GM23338 (cell line): ENCODE measurements around the gene SUSD4. TPM values are rescaled to one million over a fixed set of nuclear protein-coding genes. Genes with fewer than 3 reads are reported as not detected.

Source experiments
- ATAC-seq: fragments of 200-7000 bp; cut with Tn5 transposase; 3 replicates; pipeline ENCODE4 v1.9.1; 2020
- DNase-seq: peaks from one replicate; pipeline ENCODE4 v3.0.0-alpha.2; 2015; ENCODE audit warnings: low spot score
- H2AFZ ChIP-seq: fragments of 200-600 bp; sonication (generic); 2 replicates; pipeline ENCODE4 v1.8.0; 2016; ENCODE audit warnings: antibody characterized with exemption, mild to moderate bottlenecking, moderate library complexity
- H3F3A ChIP-seq: fragments of 200-600 bp; sonication (generic); replicated peaks from 2 replicates; pipeline ENCODE4 v1.8.0; 2017; ENCODE audit warnings: antibody characterized with exemption, mixed run types, low read depth
- H3K27ac ChIP-seq: fragments of 200-600 bp; sonication (generic); 2 replicates; pipeline ENCODE4 v1.6.1; 2016; ENCODE audit warnings: low read depth
- H3K27me3 ChIP-seq: fragments of 200-600 bp; sonication (generic); 2 replicates; pipeline ENCODE4 v1.8.0; 2016; ENCODE audit warnings: mild to moderate bottlenecking, mixed run types, moderate library complexity; ENCODE audit not compliant: insufficient read depth
- H3K36me3 ChIP-seq: fragments of 200-600 bp; sonication (generic); 2 replicates; pipeline ENCODE4 v1.8.0; 2016; ENCODE audit warnings: mild to moderate bottlenecking; ENCODE audit not compliant: insufficient read depth
- H3K4me1 ChIP-seq: fragments of 200-600 bp; sonication (generic); 2 replicates; pipeline ENCODE4 v1.8.0; 2016; ENCODE audit warnings: mild to moderate bottlenecking, moderate library complexity; ENCODE audit not compliant: insufficient read depth
- H3K4me2 ChIP-seq: fragments of 200-600 bp; sonication (generic); 2 replicates; pipeline ENCODE4 v1.7.1; 2017; ENCODE audit warnings: mixed run types
- H3K4me3 ChIP-seq: fragments of 200-600 bp; sonication (generic); 2 replicates; pipeline ENCODE4 v1.6.1; 2016; ENCODE audit warnings: mixed run types
- H3K79me2 ChIP-seq: fragments of 200-600 bp; sonication (generic); replicated peaks from 2 replicates; pipeline ENCODE4 v1.8.0; 2017; ENCODE audit warnings: mild to moderate bottlenecking; ENCODE audit not compliant: insufficient read depth
- H3K9me2 ChIP-seq: fragments of 200-600 bp; sonication (generic); 2 replicates; pipeline ENCODE4 v1.8.0; 2017; ENCODE audit not compliant: insufficient read depth
- H4K20me1 ChIP-seq: fragments of 200-600 bp; sonication (generic); replicated peaks from 2 replicates; pipeline ENCODE4 v1.8.0; 2017; ENCODE audit warnings: mild to moderate bottlenecking; ENCODE audit not compliant: insufficient read depth
- H3K27ac Mint-ChIP-seq: 2 replicates; pipeline ENCODE4 v1.8.0; 2020; ENCODE audit warnings: inconsistent platforms, mild to moderate bottlenecking, moderate library complexity, mixed read lengths
- H3K27me3 Mint-ChIP-seq: 3 replicates; pipeline ENCODE4 v1.8.0; 2022; ENCODE audit warnings: low read depth, mild to moderate bottlenecking, moderate library complexity, mixed read lengths, inconsistent platforms; ENCODE audit not compliant: insufficient read depth, poor library complexity
- H3K36me3 Mint-ChIP-seq: 3 replicates; pipeline ENCODE4 v1.8.0; 2021; ENCODE audit warnings: low read depth, mild to moderate bottlenecking, inconsistent platforms, moderate library complexity, mixed read lengths
- H3K4me1 Mint-ChIP-seq: 3 replicates; pipeline ENCODE4 v1.8.0; 2020; ENCODE audit warnings: mild to moderate bottlenecking, inconsistent platforms, mixed read lengths
- H3K4me3 Mint-ChIP-seq: 3 replicates; pipeline ENCODE4 v1.8.0; 2021; ENCODE audit warnings: moderate library complexity, mild to moderate bottlenecking, inconsistent platforms, mixed read lengths
- H3K9me3 Mint-ChIP-seq: 3 replicates; pipeline ENCODE4 v1.8.0; 2020; ENCODE audit warnings: moderate library complexity, mild to moderate bottlenecking, inconsistent platforms, mixed read lengths
- CREB1 ChIP-seq: fragments of 250-450 bp; sonication (Bioruptor Pico); IDR thresholded peaks from 2 replicates; pipeline ENCODE4 v1.5.0; 2020; ENCODE audit warnings: low read depth, mild to moderate bottlenecking, moderate library complexity
- EZH2 ChIP-seq: fragments of 200-600 bp; sonication (generic); IDR thresholded peaks from one replicate; pipeline ENCODE4 v1.8.0; 2017; ENCODE audit warnings: antibody characterized with exemption, mild to moderate bottlenecking, low read depth; ENCODE audit not compliant: unreplicated experiment
- POLR2AphosphoS5 ChIP-seq: IDR thresholded peaks from 2 replicates; pipeline ENCODE4 v1.6.1; 2016; ENCODE audit warnings: antibody characterized with exemption, low read depth
- ZNF331 ChIP-seq: fragments of 250-450 bp; sonication (Bioruptor Pico); IDR thresholded peaks from 2 replicates; pipeline ENCODE4 v1.5.0; 2020; ENCODE audit warnings: low read depth, mild to moderate bottlenecking, moderate library complexity
- polyA plus RNA-seq: library from polyadenylated mRNA; unstranded; fragments of >200 nt; fragmentation: Nextera tagmentation; extraction: Ambion mirVana; gene quantifications from 2 replicates; pipeline ENCODE4 v1.2.1, GENCODE V29; 2016
- total RNA-seq: library from RNA; depleted of rRNA; stranded (reverse); fragments of >200 nt; shearing (Covaris generic); gene quantifications from 2 replicates; pipeline ENCODE4 v1.2.3, GENCODE V29; 2014
- TF ChIP-seq, protein P1 (sequence below): fragments of 250-450 bp; sonication (Bioruptor Pico); IDR thresholded peaks from 2 replicates; pipeline ENCODE4 v1.5.0; 2020; ENCODE audit warnings: mild to moderate bottlenecking, moderate library complexity
- TF ChIP-seq, protein P2 (sequence below): IDR thresholded peaks from one replicate; pipeline ENCODE4 v1.6.1; 2018; ENCODE audit warnings: antibody characterized with exemption; ENCODE audit not compliant: unreplicated experiment

Gene SUSD4
- total and polyA plus RNA-seq, 2 experiments from 2014 or later: 2.3 to 3.6 TPM

DNA sequence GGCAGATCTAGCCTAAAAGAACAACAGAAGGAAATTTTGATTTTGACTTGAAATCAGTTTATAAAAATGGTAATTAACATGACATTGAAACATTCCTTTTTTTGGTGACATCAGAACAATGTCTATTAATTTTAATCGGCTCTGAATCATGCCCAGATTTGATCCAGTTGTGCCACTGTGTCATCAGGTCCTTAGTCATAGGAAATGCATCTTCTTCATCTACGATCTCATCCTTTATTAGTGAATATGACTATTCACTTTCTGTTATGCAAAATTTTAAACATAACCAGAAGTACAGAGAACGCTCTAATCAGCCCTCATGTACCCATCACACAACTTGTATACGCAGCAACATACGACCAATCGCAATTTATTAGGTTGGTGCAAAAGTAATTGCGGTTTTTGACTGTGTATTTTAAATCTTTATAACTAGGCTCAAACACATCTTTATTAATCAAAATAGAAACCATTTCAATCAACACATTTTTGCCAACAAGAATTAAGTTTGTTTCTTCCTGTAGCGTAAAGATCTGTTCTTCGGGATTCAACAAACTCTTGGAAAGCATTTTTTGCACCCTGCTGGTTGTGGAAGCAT is 180.6 kb downstream of the SUSD4 start (continued):
- TF ChIP-seq, protein P1, sequence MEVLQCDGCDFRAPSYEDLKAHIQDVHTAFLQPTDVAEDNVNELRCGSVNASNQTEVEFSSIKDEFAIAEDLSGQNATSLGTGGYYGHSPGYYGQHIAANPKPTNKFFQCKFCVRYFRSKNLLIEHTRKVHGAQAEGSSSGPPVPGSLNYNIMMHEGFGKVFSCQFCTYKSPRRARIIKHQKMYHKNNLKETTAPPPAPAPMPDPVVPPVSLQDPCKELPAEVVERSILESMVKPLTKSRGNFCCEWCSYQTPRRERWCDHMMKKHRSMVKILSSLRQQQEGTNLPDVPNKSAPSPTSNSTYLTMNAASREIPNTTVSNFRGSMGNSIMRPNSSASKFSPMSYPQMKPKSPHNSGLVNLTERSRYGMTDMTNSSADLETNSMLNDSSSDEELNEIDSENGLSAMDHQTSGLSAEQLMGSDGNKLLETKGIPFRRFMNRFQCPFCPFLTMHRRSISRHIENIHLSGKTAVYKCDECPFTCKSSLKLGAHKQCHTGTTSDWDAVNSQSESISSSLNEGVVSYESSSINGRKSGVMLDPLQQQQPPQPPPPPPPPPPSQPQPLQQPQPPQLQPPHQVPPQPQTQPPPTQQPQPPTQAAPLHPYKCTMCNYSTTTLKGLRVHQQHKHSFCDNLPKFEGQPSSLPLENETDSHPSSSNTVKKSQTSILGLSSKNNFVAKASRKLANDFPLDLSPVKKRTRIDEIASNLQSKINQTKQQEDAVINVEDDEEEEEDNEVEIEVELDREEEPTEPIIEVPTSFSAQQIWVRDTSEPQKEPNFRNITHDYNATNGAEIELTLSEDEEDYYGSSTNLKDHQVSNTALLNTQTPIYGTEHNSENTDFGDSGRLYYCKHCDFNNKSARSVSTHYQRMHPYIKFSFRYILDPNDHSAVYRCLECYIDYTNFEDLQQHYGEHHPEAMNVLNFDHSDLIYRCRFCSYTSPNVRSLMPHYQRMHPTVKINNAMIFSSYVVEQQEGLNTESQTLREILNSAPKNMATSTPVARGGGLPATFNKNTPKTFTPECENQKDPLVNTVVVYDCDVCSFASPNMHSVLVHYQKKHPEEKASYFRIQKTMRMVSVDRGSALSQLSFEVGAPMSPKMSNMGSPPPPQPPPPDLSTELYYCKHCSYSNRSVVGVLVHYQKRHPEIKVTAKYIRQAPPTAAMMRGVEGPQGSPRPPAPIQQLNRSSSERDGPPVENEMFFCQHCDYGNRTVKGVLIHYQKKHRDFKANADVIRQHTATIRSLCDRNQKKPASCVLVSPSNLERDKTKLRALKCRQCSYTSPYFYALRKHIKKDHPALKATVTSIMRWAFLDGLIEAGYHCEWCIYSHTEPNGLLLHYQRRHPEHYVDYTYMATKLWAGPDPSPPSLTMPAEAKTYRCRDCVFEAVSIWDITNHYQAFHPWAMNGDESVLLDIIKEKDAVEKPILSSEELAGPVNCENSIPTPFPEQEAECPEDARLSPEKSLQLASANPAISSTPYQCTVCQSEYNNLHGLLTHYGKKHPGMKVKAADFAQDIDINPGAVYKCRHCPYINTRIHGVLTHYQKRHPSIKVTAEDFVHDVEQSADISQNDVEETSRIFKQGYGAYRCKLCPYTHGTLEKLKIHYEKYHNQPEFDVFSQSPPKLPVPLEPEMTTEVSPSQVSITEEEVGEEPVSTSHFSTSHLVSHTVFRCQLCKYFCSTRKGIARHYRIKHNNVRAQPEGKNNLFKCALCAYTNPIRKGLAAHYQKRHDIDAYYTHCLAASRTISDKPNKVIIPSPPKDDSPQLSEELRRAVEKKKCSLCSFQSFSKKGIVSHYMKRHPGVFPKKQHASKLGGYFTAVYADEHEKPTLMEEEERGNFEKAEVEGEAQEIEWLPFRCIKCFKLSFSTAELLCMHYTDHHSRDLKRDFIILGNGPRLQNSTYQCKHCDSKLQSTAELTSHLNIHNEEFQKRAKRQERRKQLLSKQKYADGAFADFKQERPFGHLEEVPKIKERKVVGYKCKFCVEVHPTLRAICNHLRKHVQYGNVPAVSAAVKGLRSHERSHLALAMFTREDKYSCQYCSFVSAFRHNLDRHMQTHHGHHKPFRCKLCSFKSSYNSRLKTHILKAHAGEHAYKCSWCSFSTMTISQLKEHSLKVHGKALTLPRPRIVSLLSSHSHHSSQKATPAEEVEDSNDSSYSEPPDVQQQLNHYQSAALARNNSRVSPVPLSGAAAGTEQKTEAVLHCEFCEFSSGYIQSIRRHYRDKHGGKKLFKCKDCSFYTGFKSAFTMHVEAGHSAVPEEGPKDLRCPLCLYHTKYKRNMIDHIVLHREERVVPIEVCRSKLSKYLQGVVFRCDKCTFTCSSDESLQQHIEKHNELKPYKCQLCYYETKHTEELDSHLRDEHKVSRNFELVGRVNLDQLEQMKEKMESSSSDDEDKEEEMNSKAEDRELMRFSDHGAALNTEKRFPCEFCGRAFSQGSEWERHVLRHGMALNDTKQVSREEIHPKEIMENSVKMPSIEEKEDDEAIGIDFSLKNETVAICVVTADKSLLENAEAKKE: no peak
- TF ChIP-seq ZNF331 (CRISPR knock-in tag) (no peak), EZH2 (no peak)

DNA sequence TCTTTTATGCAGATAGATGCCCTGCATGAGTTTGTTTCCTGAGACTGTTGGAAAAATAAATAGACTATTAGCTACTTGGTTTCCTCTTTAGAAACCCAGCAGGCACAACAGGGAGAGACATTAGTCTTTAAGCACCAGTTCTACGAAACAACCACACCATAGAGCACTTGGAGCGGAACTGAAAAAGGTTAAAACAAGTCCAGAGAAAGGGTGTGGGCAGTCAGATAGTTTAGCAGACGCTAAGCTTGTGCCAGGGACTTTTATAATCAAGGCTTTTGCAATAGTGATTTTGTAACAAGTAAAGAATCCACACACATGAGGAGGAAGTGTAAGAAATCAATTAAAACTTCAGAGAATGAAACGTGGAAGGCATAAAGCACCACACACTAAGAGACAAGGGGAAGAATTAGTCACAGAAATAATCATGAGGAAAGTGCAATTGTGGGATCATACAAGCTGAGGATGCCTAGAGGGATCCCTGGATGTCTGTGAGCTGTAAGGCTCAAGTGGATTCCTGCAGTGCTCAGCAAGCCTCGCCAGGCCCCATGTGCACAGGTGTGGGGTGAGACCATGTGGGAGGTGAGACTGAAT is 183.2 kb downstream of the SUSD4 start:
- Histone ChIP-seq H3K36me3 (no peaks in the 10 kb centered on the region), H3K4me3 (no peak overlapping the region), H4K20me1 (no peaks in the 10 kb centered on the region), H3K27ac (no peak overlapping the region), H3K4me2 (no peak overlapping the region), H3K27me3 (no peaks in the 10 kb centered on the region), H3F3A (no peaks in the 10 kb centered on the region), H2AFZ (0 out of 2 replicates have a peak overlapping the region, but pooled peaks have one; percentile 4), H3K4me1 (no peaks in the 10 kb centered on the region), H3K79me2 (no peaks in the 10 kb centered on the region), H3K9me2 (no peaks in the 10 kb centered on the region)
- DNase-seq: no peak
- Mint-ChIP-seq H3K9me3 (no peaks in the 10 kb centered on the region), H3K4me3 (no peak overlapping the region), H3K27me3 (peaks cover 5% of the 10 kb centered on the region), H3K27ac (no peak overlapping the region), H3K36me3 (no peaks in the 10 kb centered on the region), H3K4me1 (peaks cover 15% of the 10 kb centered on the region)
- no peak for ATAC-seq
- TF ChIP-seq CREB1 (CRISPR knock-in tag) (no peak), EZH2 (no peak), ZNF331 (CRISPR knock-in tag) (no peak), POLR2AphosphoS5 (no peak)
- TF ChIP-seq, protein P2, sequence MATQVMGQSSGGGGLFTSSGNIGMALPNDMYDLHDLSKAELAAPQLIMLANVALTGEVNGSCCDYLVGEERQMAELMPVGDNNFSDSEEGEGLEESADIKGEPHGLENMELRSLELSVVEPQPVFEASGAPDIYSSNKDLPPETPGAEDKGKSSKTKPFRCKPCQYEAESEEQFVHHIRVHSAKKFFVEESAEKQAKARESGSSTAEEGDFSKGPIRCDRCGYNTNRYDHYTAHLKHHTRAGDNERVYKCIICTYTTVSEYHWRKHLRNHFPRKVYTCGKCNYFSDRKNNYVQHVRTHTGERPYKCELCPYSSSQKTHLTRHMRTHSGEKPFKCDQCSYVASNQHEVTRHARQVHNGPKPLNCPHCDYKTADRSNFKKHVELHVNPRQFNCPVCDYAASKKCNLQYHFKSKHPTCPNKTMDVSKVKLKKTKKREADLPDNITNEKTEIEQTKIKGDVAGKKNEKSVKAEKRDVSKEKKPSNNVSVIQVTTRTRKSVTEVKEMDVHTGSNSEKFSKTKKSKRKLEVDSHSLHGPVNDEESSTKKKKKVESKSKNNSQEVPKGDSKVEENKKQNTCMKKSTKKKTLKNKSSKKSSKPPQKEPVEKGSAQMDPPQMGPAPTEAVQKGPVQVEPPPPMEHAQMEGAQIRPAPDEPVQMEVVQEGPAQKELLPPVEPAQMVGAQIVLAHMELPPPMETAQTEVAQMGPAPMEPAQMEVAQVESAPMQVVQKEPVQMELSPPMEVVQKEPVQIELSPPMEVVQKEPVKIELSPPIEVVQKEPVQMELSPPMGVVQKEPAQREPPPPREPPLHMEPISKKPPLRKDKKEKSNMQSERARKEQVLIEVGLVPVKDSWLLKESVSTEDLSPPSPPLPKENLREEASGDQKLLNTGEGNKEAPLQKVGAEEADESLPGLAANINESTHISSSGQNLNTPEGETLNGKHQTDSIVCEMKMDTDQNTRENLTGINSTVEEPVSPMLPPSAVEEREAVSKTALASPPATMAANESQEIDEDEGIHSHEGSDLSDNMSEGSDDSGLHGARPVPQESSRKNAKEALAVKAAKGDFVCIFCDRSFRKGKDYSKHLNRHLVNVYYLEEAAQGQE: no peak
